GM18868 (cell line): ENCODE measurements around the gene CHST7.

Source experiments
- ATAC-seq: cut with Tn5 transposase; IDR thresholded peaks from one replicate; pipeline ENCODE4 v1.9.1; 2021; ENCODE audit warnings: mild to moderate bottlenecking, moderate library complexity; ENCODE audit not compliant: unreplicated experiment

Gene CHST7

GRCh38 chrX:46645614-46646013 lies 72.0 kb downstream of the CHST7 start:
- no peak for ATAC-seq

DNA sequence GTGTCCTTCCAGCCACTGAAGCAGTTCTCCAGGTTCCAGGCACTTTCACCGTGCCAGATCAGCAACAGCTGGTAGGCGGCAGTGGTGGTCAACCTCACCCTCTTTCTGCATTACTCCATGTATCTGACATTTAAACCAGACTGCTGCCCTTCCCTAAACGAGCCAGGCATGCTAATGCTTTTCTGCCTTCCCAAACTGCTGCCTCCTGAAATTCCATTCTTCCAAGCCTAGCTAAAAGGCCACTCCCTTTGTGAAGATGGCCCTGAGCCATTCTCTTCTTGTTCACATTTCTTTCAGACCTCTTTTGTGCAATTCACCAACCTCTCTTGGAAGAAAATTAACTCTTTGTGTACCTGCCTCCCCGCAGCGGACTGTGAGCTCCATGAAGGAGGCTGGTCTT lies 73.7 kb downstream of the CHST7 start:
- ATAC-seq, result no peak
